Measurements from ENCODE around the gene DPCD.

DPCD gene

DNA sequence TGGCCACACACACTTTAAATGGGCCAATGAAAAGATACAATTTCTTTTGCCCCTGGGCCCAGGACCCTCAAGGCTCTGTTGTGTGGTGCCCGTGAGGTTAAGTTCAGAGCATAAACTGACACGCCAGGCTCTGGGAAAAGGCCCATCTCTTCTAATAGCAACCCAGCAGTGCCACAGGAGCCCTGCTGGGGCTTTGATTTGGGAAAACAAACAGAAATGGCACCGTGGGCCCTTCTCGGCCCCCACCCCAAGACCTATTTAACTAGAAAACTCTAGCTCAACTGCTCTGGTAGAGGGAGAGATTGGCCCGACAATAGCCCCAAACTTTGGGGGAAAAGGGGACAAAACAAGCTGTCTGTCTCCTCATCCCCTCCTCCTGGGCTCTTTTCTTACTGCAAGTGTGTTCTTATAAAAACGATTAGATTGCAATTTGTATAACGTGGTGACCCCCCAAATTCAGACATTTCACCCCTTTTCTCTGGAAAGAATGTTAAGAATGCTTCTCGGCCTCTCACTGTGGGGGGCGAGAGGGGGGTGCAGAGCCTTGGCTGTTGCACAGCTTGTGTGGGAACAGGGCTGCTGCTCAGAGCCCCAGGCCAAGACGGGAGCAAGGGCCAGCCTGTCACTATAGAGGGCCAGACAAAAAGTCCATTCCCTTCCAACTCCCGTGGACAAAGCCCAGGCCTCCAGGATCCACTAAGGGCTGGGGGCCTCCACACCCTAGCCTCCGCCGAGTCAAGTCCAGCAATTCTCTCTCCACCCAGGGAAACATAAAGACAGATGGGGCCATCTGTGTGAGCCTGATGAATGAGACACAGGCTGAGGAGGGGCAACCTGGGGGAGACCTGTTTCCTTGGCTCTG lies 26.8 kb downstream of the DPCD start:
- no peak overlapping the region for H3K4me3 ChIP-seq (replicated peaks; ENCODE audit: low read depth, low read length)
- TF ChIP-seq, protein P1, sequence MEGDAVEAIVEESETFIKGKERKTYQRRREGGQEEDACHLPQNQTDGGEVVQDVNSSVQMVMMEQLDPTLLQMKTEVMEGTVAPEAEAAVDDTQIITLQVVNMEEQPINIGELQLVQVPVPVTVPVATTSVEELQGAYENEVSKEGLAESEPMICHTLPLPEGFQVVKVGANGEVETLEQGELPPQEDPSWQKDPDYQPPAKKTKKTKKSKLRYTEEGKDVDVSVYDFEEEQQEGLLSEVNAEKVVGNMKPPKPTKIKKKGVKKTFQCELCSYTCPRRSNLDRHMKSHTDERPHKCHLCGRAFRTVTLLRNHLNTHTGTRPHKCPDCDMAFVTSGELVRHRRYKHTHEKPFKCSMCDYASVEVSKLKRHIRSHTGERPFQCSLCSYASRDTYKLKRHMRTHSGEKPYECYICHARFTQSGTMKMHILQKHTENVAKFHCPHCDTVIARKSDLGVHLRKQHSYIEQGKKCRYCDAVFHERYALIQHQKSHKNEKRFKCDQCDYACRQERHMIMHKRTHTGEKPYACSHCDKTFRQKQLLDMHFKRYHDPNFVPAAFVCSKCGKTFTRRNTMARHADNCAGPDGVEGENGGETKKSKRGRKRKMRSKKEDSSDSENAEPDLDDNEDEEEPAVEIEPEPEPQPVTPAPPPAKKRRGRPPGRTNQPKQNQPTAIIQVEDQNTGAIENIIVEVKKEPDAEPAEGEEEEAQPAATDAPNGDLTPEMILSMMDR (IDR thresholded peaks at IDR 0.05; ENCODE audit: low read length, missing control alignments), result no peak
- no peak for DNase-seq (ENCODE audit: low read depth)

- no peak overlapping the region for H3K4me3 ChIP-seq (replicated peaks; ENCODE audit: low read depth, low read length)
- TF ChIP-seq, protein P1 (IDR thresholded peaks at IDR 0.05; ENCODE audit: low read length, missing control alignments), result no peak
- DNase-seq (ENCODE audit: low read depth), result no peak
These were observed 27.5 kb downstream of the DPCD start for GRCh38 chr10:101615525-101616116.

- TF ChIP-seq, protein P1 (IDR thresholded peaks at IDR 0.05; ENCODE audit: low read length, missing control alignments), result no peak
- no peak overlapping the region for H3K4me3 ChIP-seq (replicated peaks; ENCODE audit: low read depth, low read length)
- no peak for DNase-seq (ENCODE audit: low read depth)
These were observed 28.4 kb downstream of the DPCD start for GRCh38 chr10:101616415-101617101.

GRCh38 chr10:101617102-101617823 lies 29.1 kb downstream of the DPCD start:
- DNase-seq (ENCODE audit: low read depth), result no peak
- no peak overlapping the region for H3K4me3 ChIP-seq (replicated peaks; ENCODE audit: low read depth, low read length)
- TF ChIP-seq, protein P1 (IDR thresholded peaks at IDR 0.05; ENCODE audit: low read length, missing control alignments), result peak; percentile 12

DNA sequence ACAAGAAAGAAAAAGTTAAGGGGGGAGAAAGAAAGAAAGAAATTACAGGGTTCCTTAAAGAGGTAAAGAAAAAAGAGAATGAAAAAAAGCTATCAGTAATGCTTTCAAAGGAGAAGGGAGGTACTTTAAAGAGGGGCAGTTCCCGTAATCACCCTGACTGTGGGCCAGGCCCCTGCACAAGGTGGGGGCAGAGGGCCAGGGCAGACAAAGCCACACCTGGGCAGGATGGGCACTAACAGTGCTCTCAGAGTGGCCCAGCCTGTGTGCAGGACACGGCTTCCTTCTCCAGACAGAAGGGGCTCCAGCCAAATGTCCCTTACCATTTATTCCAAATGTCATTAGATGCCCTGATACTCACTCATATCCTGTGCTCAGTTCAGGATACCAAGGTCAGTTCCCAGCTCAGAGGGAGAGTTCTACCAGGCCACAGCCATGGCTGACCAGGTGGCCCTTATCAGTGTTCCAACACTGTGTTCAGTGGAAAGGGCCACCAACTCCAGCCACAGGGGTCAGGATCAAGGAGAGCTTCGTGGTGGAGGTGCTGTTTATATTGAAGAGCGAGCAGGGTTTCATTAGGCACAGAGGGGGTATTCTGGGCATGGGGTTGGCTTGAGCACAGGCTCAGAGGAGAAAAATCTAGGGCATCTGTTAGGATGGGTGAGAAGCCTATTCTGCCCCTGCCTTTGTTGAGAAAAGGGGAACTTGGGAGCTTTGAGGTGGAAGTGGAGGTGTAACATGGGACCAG lies 29.9 kb downstream of the DPCD start:
- no peak for DNase-seq (ENCODE audit: low read depth)
- no peak overlapping the region for H3K4me3 ChIP-seq (replicated peaks; ENCODE audit: low read depth, low read length)
- TF ChIP-seq, protein P1 (IDR thresholded peaks at IDR 0.05; ENCODE audit: low read length, missing control alignments), result no peak

- no peak for DNase-seq (ENCODE audit: low read depth)
- TF ChIP-seq, protein P1 (IDR thresholded peaks at IDR 0.05; ENCODE audit: low read length, missing control alignments), result no peak
- no peak overlapping the region for H3K4me3 ChIP-seq (replicated peaks; ENCODE audit: low read depth, low read length)
These were observed 30.8 kb downstream of the DPCD start for GRCh38 chr10:101618871-101619270.
